Measurements from ENCODE around the gene GPR183.

Gene GPR183

GRCh38 chr13:99311748-99312492 lies 4.7 kb upstream of the GPR183 start:
- ATAC-seq (no peak), DNase-seq (no peak)

- DNase-seq (peak; percentile 50), ATAC-seq (no peak)
Observed at GRCh38 chr13:99311137-99311536, 3.9 kb upstream of the GPR183 start.

DNA sequence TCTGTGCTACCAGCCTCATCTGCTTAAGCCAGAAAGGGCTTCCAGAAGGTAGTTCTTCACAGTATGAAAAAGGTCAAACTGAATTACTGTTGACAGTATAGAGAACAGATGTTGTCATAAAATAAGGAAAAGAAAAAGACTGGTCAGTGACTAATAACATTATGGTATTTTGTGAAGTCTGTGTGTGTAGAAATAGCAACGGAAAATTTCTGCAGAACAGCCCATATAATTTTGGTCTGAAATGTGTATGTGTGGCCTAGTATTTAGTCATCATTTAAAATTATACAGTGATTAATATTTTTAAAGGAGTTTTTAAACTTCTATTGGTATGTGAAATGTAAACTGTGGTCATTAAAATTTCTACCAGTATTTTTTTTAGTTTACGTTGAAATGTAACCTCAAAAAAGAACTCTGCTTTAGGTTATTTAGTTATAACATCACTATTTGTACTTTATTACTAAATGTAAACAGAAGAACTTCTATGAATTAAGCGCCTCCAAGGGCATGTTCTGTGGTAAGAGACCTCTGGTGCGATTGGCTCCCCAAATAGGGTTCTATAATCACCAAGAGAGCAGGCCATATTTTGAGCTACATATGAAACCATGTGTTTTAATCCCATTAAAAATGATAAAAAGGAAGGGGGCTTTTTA lies 3.3 kb upstream of the GPR183 start:
- no peak for DNase-seq

GRCh38 chr13:99308471-99309087 lies 1.4 kb upstream of the GPR183 start:
- DNase-seq, result no peak
- ATAC-seq, result no peak

More for the DNA sequence above, 3.3 kb upstream of the GPR183 start:
- ATAC-seq, result peak; percentile 5

DNA sequence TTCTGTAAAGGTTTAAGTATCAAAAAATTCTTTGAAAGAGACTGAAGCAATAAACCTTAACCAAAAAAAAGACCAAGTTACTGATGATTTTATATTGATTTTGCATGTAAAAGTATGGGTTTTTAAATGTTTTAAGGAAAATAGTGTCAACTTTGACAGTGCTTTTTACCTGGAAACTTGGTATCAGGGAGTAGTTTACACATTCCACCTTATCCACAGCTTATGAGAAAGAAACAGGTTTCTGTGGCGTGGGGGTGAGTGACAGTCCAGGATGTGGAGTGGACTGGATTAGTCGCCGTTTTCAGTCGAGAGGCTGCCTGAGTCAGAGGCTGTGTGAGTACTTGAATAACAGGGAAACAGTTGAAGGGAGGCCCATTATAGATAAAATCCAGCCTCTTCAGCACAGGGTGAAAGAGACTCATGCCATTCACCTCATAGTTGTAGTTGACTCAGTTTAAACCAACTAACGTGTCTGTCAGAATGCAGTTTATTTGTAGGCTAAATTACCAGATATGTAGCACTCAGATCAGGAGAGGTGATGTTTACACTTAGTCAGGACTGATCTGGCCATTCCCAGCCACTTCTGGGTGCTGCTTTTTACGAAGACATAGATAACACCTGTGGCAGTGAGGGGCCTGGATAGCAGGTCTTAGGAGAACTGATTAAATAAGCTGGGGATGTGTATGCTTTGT lies 595 bp upstream of the GPR183 start:
- peak; percentile 92 for ATAC-seq

GRCh38 chr13:99305566-99305965 lies 1.6 kb downstream of the GPR183 start:
- ATAC-seq, result no peak

More for the DNA sequence above, 595 bp upstream of the GPR183 start:
- peak; percentile 76 for DNase-seq

DNA sequence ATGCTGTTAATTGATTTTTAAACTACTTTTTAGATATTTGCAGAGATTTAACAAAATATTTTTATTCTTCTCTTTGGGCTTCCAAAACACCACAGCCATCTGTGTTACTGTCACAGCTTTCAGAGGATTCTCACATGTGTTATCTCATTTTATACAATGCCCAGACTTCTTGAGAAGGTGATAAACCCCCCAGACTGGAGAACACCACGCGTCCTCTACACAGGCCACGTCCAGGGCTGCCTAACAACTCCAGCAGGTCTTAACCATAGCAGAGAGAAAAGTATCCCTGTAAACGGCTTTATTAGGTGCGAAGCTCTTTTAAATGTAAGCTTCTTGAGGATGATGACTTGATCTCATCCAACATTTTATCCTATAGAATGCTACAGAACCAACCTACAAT lies 2.0 kb downstream of the GPR183 start:
- ATAC-seq, result no peak

More at GRCh38 chr13:99305566-99305965, 1.6 kb downstream of the GPR183 start:
- no peak for DNase-seq

GRCh38 chr13:99304541-99304940 lies 2.7 kb downstream of the GPR183 start:
- no peak for DNase-seq

More for the DNA sequence above, 2.0 kb downstream of the GPR183 start:
- DNase-seq, result no peak

GRCh38 chr13:99303863-99304521 lies 3.2 kb downstream of the GPR183 start:
- ATAC-seq (no peak), DNase-seq (peak; percentile 55)

More at GRCh38 chr13:99304541-99304940, 2.7 kb downstream of the GPR183 start:
- ATAC-seq, result no peak

GRCh38 chr13:99302637-99303505 lies 4.3 kb downstream of the GPR183 start:
- DNase-seq (no peak), ATAC-seq (no peak)

GRCh38 chr13:99301913-99302636 lies 5.1 kb downstream of the GPR183 start:
- ATAC-seq, result no peak
- no peak for DNase-seq

- ATAC-seq (no peak), DNase-seq (no peak)
Observed at GRCh38 chr13:99301056-99301838, 6.0 kb downstream of the GPR183 start.

DNA sequence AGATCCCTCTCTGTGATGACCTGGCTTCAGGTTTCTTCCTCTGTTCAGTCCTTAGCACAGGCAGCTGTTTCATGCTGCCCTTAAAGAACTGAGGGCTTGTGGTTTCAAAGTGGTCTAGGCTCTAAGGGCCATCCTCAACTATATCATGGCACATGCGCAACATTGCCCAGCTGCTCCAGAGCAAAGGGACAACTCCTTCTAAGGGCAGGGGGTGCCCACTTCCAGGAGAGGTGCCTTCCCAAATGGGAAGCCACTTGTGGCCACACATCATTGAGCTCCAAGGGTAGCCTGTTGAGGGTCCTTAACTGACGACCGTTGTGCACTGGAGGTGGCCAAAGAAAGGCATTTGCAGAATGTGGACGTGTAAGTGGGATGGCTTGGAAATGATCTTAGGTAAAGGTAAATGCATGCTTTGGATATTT lies 7.3 kb downstream of the GPR183 start:
- no peak for ATAC-seq
- no peak for DNase-seq

DNA sequence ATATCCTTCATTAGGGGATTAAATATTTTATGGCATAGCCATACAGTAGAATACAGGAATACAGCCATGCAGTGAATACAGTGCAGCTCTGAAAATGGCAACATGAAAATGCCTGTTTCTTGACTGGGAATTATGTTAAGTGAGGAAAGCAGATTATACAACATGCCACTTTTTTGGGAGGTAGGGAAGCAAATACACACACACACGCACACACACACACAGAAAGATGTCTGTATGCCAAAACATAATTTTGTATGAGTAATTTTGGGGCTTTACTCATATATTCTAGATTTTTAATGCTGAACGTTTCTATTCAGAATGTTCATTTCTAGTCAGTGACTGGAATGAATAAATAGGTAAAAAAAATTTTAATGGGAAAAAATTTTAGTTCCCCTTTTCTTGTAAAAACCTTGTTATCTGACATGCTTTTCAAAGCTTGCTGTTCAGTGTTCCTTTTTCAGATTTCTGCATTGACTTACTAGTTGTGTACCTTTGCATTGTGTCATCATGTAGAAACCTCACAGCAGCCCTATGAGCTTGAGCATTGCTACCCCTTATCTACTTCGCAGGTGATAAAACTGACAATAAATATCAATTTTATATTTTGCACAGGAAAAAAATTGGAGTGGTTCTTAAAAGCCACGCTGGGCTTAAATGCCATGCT lies 7.8 kb downstream of the GPR183 start:
- ATAC-seq (no peak), DNase-seq (no peak)

DNA sequence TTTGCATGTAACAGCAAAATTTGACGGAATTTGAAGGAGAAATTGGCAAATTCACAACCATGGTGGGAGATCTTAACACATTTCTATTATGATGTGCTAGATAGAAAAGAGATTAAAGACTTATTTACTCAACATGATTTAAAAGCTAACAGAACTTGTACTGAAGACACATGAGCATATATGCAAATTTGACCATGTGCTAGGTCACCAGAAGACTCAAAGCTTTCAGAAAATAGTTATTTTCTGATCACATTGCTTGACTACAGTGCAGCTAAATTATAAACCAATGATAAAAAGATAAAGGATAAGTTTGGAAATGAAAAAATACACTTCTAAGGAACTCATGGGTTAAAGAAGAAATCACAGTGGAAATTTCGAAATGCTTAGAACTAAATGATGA lies 9.1 kb downstream of the GPR183 start:
- DNase-seq, result no peak
- no peak for ATAC-seq

GRCh38 chr13:99297331-99297730 lies 9.9 kb downstream of the GPR183 start:
- ATAC-seq, result peak; percentile 48
- no peak for DNase-seq

DNA sequence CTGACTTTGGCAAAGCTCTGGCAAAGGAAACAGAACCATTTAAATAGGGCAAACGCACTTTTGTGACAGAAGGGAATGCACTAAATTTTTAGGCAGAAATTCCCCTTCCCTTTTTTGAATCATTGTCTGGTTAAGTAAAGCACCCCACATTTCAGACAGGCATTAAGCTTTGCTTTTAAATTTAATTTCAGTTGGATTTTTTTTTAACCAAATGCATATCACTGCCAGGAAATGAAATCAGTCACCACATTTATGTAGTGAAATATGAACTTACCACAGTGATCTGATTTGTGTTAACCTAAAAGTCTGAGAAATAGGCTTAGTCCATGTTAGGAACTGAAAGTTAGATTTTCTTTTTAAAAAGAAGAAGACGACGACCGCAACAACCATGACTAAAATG lies 10.8 kb downstream of the GPR183 start:
- DNase-seq, result no peak
- ATAC-seq, result peak; percentile 72

DNA sequence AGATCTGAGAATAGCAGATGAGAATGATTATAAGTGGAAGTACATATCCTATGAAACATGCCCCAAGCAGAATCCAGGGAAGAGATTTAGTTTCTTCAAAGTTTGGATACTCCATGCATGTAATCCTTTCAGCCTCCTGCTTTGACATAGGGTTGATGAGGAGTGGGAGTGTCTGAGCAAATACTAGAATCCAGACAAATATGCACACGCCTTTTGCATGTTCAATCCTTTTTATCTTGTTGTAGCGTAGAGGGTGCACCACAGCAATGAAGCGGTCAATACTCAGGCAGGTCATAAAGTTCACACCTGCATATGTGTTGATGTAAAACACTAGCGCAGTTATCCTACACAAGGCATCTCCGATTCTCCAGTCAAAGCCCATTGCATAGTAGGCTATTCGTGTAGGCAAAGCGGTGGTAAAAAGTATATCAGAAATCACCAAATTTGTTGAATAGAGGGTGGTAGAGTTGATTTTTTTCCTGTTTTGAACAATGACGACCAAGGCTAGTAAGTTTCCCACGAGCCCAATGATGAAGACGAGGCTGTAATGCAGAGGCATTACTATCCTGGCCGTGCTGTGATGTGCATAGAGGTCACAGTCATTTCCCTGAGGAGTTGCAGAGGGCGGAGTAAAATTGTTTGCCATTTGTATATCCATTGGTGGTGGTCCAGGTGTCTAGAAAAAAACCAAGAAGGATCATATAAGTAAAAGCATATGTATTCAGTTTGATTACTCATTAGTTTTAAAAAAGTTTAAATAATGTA lies 11.5 kb downstream of the GPR183 start:
- ATAC-seq, result no peak
- DNase-seq, result no peak

Measured in stimulated activated naive CD8-positive, alpha-beta T cell treated with anti-CD3 and anti-CD28 coated beads, Interleukin-15, Interleukin-2, amounts not matched to agents 100 U/mL and 50 U/mL, for 24 hours (primary cell).